DND-41 (cell line): ENCODE results near the gene TSPEAR.

Source experiments
- EZH2 ChIP-seq: IDR thresholded peaks from 3 replicates; pipeline ENCODE4 v1.6.1; 2012; ENCODE audit warnings: borderline replicate concordance, low read depth, mild to moderate bottlenecking, moderate library complexity, low read length, inconsistent platforms; ENCODE audit not compliant: severe bottlenecking
- TF ChIP-seq, protein P1 (sequence below): IDR thresholded peaks from 2 replicates; pipeline ENCODE4 v1.5.1; 2012; ENCODE audit warnings: borderline replicate concordance, low read length, moderate library complexity, mild to moderate bottlenecking; ENCODE audit not compliant: poor library complexity, severe bottlenecking; ENCODE audit errors: extremely low read depth

DNA sequence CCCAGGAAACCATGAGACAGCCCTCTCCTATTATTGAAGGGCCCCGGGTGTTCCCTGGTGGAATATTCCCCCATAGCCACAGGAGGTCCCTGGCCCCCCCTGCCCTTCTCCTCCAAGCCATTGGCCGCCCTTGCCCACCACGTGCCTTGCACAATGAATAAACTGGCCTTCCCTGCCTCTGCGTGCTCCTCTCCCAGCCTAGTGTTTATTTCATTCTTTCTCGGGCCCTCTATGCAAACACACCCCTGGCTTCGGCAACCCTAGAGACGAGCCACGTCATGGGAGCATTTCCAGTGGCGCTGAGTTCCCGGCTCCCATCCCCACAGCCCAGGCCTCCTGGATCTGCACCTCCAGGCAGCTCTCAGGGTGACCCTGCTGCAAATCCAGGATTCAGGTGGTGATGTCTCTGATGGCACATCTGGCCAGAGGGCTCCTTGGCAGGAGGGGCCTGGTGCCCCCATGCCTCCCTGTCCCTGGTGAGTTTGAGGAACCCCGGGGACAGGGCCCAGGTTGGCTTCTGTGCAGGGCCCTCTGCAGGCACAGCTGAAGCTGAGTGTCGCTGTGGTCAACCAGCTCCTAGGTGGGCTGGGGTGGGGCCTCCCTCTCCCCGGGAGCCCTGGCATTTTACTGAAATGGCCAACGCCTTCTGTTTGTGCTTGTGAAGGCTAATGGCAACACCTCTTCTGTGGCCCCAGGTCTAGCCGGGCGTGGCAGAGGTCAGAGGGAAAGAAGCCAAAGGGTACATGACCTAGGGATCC is 8.2 kb downstream of the TSPEAR start:
- TF ChIP-seq, protein P1, sequence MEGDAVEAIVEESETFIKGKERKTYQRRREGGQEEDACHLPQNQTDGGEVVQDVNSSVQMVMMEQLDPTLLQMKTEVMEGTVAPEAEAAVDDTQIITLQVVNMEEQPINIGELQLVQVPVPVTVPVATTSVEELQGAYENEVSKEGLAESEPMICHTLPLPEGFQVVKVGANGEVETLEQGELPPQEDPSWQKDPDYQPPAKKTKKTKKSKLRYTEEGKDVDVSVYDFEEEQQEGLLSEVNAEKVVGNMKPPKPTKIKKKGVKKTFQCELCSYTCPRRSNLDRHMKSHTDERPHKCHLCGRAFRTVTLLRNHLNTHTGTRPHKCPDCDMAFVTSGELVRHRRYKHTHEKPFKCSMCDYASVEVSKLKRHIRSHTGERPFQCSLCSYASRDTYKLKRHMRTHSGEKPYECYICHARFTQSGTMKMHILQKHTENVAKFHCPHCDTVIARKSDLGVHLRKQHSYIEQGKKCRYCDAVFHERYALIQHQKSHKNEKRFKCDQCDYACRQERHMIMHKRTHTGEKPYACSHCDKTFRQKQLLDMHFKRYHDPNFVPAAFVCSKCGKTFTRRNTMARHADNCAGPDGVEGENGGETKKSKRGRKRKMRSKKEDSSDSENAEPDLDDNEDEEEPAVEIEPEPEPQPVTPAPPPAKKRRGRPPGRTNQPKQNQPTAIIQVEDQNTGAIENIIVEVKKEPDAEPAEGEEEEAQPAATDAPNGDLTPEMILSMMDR, result no peak
- TF ChIP-seq EZH2, result no peak
